HEK293 (cell line): ENCODE data around the gene SAV1.

Source experiments
- BCL11B ChIP-seq: fragments of 450-650 bp; formaldehyde crosslinking; IDR thresholded peaks from 2 replicates; pipeline ENCODE4 v1.5.1; 2016; ENCODE audit warnings: low read depth, missing biosample characterization, missing genetic modification characterization
- HOXA7 ChIP-seq: sonication (generic); formaldehyde crosslinking; IDR thresholded peaks from 2 replicates; pipeline ENCODE4 v1.8.1; 2022; ENCODE audit warnings: missing genetic modification reagents, borderline replicate concordance
- ZNF654 ChIP-seq: fragments of 450-650 bp; formaldehyde crosslinking; IDR thresholded peaks from 2 replicates; pipeline ENCODE4 v1.5.1; 2016; ENCODE audit warnings: low read depth, missing biosample characterization, missing genetic modification characterization
- TF ChIP-seq, protein P1 (sequence below): fragments of 450-650 bp; formaldehyde crosslinking; IDR thresholded peaks from 2 replicates; pipeline ENCODE4 v1.5.1; 2016; ENCODE audit warnings: missing biosample characterization, missing genetic modification characterization

GRCh38 chr14:50677527-50678063 is 9.5 kb upstream of the SAV1 start:
- TF ChIP-seq, protein P1, sequence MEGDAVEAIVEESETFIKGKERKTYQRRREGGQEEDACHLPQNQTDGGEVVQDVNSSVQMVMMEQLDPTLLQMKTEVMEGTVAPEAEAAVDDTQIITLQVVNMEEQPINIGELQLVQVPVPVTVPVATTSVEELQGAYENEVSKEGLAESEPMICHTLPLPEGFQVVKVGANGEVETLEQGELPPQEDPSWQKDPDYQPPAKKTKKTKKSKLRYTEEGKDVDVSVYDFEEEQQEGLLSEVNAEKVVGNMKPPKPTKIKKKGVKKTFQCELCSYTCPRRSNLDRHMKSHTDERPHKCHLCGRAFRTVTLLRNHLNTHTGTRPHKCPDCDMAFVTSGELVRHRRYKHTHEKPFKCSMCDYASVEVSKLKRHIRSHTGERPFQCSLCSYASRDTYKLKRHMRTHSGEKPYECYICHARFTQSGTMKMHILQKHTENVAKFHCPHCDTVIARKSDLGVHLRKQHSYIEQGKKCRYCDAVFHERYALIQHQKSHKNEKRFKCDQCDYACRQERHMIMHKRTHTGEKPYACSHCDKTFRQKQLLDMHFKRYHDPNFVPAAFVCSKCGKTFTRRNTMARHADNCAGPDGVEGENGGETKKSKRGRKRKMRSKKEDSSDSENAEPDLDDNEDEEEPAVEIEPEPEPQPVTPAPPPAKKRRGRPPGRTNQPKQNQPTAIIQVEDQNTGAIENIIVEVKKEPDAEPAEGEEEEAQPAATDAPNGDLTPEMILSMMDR (tag by site-specific recombination): no peak
- TF ChIP-seq HOXA7 (CRISPR knock-in tag): no peak
- no peak for TF ChIP-seq ZNF654 (tag by site-specific recombination)
- TF ChIP-seq BCL11B: no peak
